IMR-90 (cell line): ENCODE results near the gene PARP3. TPM values are rescaled to one million over a fixed set of nuclear protein-coding genes. Genes with fewer than 3 reads are reported as not detected.

Source experiments
- ATAC-seq: fragments of 200-7000 bp; cut with Tn5 transposase; 2 replicates; pipeline ENCODE4 v1.9.1; 2020; ENCODE audit warnings: low read depth, mild to moderate bottlenecking, moderate library complexity
- BruUV-seq: library from RNA; stranded (reverse); fragments of 400-500 nt; replicated peaks from 2 replicates; lab custom pipeline; 2021; lab: Mats Ljungman, UMichigan
- CTCF ChIA-PET: fragments of 300-600 bp; formaldehyde crosslinking; extraction: SDS; loops from one replicate; lab custom pipeline; 2021; ENCODE audit warnings: antibody characterized with exemption; lab: Yijun Ruan, JAX
- POLR2A ChIA-PET: fragments of 300-600 bp; sonication (Branson Sonifier 250); formaldehyde crosslinking; loops from one replicate; lab custom pipeline; 2022; ENCODE audit warnings: antibody characterized with exemption; ENCODE audit not compliant: unreplicated experiment; lab: Charles Lee
- DNase-seq: peaks from one replicate; pipeline ENCODE4 v3.0.0; 2013
- H2AFZ ChIP-seq: replicated peaks from 2 replicates; pipeline ENCODE3; 2013; ENCODE audit warnings: low read length, mild to moderate bottlenecking; ENCODE audit not compliant: poor library complexity
- H2AK5ac ChIP-seq: 2 replicates; pipeline ENCODE4 v1.6.1; 2013; ENCODE audit warnings: low read depth, low read length, inconsistent platforms
- H2AK9ac ChIP-seq: replicated peaks from 2 replicates; pipeline ENCODE3; 2013; ENCODE audit warnings: mild to moderate bottlenecking, low read depth, low read length, moderate library complexity; ENCODE audit not compliant: poor library complexity
- H2BK120ac ChIP-seq: 2 replicates; pipeline ENCODE4 v1.6.1; 2013; ENCODE audit warnings: low read depth, low read length, inconsistent platforms
- H2BK15ac ChIP-seq: 3 replicates; pipeline ENCODE4 v1.6.1; 2013; ENCODE audit warnings: low read depth, low read length, inconsistent platforms
- H2BK20ac ChIP-seq: 2 replicates; pipeline ENCODE4 v1.6.1; 2013; ENCODE audit warnings: low read depth, mild to moderate bottlenecking, inconsistent platforms, low read length, moderate library complexity
- H2BK5ac ChIP-seq: 2 replicates; pipeline ENCODE4 v1.6.1; 2013; ENCODE audit warnings: mild to moderate bottlenecking, low read depth, low read length, inconsistent platforms; ENCODE audit not compliant: poor library complexity, severe bottlenecking
- H3K14ac ChIP-seq: replicated peaks from 2 replicates; pipeline ENCODE4 v1.6.1; 2013; ENCODE audit warnings: low read depth, low read length, inconsistent platforms
- H3K18ac ChIP-seq: 2 replicates; pipeline ENCODE4 v1.6.1; 2013; ENCODE audit warnings: low read depth, low read length, control low read depth
- H3K23ac ChIP-seq: 2 replicates; pipeline ENCODE4 v1.6.1; 2013; ENCODE audit warnings: low read depth, low read length, inconsistent platforms
- H3K27ac ChIP-seq: 2 replicates; pipeline ENCODE4 v1.5.1; 2013; ENCODE audit warnings: mild to moderate bottlenecking, control low read depth, low read length; ENCODE audit not compliant: insufficient read depth
- H3K27me3 ChIP-seq: 2 replicates; pipeline ENCODE4 v1.6.1; 2013; ENCODE audit warnings: low read length; ENCODE audit not compliant: control insufficient read depth, insufficient read depth
- H3K36me3 ChIP-seq: 2 replicates; pipeline ENCODE4 v1.6.1; 2013; ENCODE audit warnings: low read length, mixed read lengths; ENCODE audit not compliant: control insufficient read depth, insufficient read depth
- H3K4ac ChIP-seq: 2 replicates; pipeline ENCODE4 v1.6.1; 2013; ENCODE audit warnings: low read depth, low read length, inconsistent platforms
- H3K4me1 ChIP-seq: 2 replicates; pipeline ENCODE4 v1.6.1; 2013; ENCODE audit warnings: low read length, mixed read lengths; ENCODE audit not compliant: control insufficient read depth, insufficient read depth
- H3K4me2 ChIP-seq: 2 replicates; pipeline ENCODE4 v1.6.1; 2013; ENCODE audit warnings: low read depth, mild to moderate bottlenecking, control low read depth, low read length, moderate library complexity
- H3K4me3 ChIP-seq: 2 replicates; pipeline ENCODE4 v1.5.1; 2013; ENCODE audit warnings: low read depth, mild to moderate bottlenecking, control low read depth, low read length, moderate library complexity; ENCODE audit not compliant: insufficient read depth
- H3K56ac ChIP-seq: 2 replicates; pipeline ENCODE4 v1.6.1; 2013; ENCODE audit warnings: low read length, inconsistent platforms; ENCODE audit not compliant: insufficient read depth; ENCODE audit errors: extremely low read depth
- H3K79me1 ChIP-seq, 2 experiments: 2 replicates each; pipeline ENCODE4 v1.6.1; 2013; ENCODE audit warnings: low read length in 2 of 2, inconsistent platforms in 1 of 2, low read depth in 1 of 2
- H3K9ac ChIP-seq: 2 replicates; pipeline ENCODE4 v1.6.1; 2013; ENCODE audit warnings: low read depth, low read length, control low read depth
- H3K9me1 ChIP-seq: 2 replicates; pipeline ENCODE4 v1.6.1; 2013; ENCODE audit warnings: low read length, inconsistent platforms; ENCODE audit not compliant: insufficient read depth
- H3K9me3 ChIP-seq: 2 replicates; pipeline ENCODE4 v1.6.1; 2013; ENCODE audit warnings: low read length; ENCODE audit not compliant: control insufficient read depth, insufficient read depth
- H4K20me1 ChIP-seq: 2 replicates; pipeline ENCODE4 v1.6.1; 2013; ENCODE audit warnings: low read length, inconsistent platforms; ENCODE audit not compliant: insufficient read depth
- H4K5ac ChIP-seq: 2 replicates; pipeline ENCODE4 v1.6.1; 2013; ENCODE audit warnings: mild to moderate bottlenecking, low read depth, low read length, control low read depth
- H4K8ac ChIP-seq, 2 experiments: 2 replicates each; pipeline ENCODE4 v1.6.1; 2013; ENCODE audit warnings: low read depth in 2 of 2, low read length in 2 of 2, control low read depth in 1 of 2, inconsistent platforms in 1 of 2
- H4K91ac ChIP-seq: 2 replicates; pipeline ENCODE4 v1.6.1; 2013; ENCODE audit warnings: low read depth, low read length, inconsistent platforms; ENCODE audit not compliant: insufficient read depth
- BHLHE40 ChIP-seq: fragments of 150-350 bp; IDR thresholded peaks from 2 replicates; pipeline ENCODE4 v1.6.1; 2016; ENCODE audit warnings: mild to moderate bottlenecking, low read depth, low read length
- CEBPB ChIP-seq: IDR thresholded peaks from 2 replicates; pipeline ENCODE4 v1.6.1; 2012; ENCODE audit warnings: low read depth, low read length, improper control_type of control experiment
- CTCF ChIP-seq: conservative IDR thresholded peaks from 2 replicates; pipeline ENCODE4 v1.5.1; 2012; ENCODE audit warnings: mild to moderate bottlenecking, low read depth, low read length, improper control_type of control experiment
- MXI1 ChIP-seq: IDR thresholded peaks from 2 replicates; pipeline ENCODE4 v1.6.1; 2012; ENCODE audit warnings: low read depth, mild to moderate bottlenecking, low read length, moderate library complexity, borderline replicate concordance
- POLR2A ChIP-seq: IDR thresholded peaks from 2 replicates; pipeline ENCODE4 v1.6.1; 2012; ENCODE audit warnings: mild to moderate bottlenecking, low read depth, low read length
- RAD21 ChIP-seq: IDR thresholded peaks from 2 replicates; pipeline ENCODE4 v1.6.1; 2012; ENCODE audit warnings: low read length, improper control_type of control experiment
- WGBS, 2 experiments: methylation state at CpG; one replicate each; pipeline versions ENCODE4 v1.1.5 to v1.1.7; 2013; ENCODE audit warnings: missing lambda C conversion rate in 2 of 2; ENCODE audit not compliant: insufficient read length in 1 of 2; ENCODE audit errors: extremely low coverage in 2 of 2; 5-methylcytosine and 5-hydroxymethylcytosine counted together
- dilution Hi-C: fragments of 300-500 bp; cut with HindIII; formaldehyde crosslinking; loops from one replicate; pipeline ENCODE4 v1.14.3; 2018; ENCODE audit warnings: low sequenced_read_pairs; ENCODE audit not compliant: unreplicated experiment
- in situ Hi-C: fragments of 300-500 bp; cut with MboI; formaldehyde crosslinking; loops from 3 replicates; pipeline ENCODE4 v1.14.3; 2019; ENCODE audit warnings: low sequenced_read_pairs, inconsistent platforms, mixed read lengths
- intact Hi-C: fragments of 100-400 bp; cut with micrococcal nuclease; formaldehyde crosslinking; loops from 2 replicates; pipeline ENCODE4 v1.10.0; 2022
- polyA plus RNA-seq, 3 experiments: library from polyadenylated mRNA; depleted of rRNA; stranded (reverse); fragments of >200 nt; gene quantifications; 2 replicates each; pipeline ENCODE4 v1.2.3, GENCODE V29; 2012; ENCODE audit warnings: low replicate concordance in 1 of 3
- total RNA-seq: library from RNA; depleted of rRNA; stranded (reverse); fragments of >200 nt; gene quantifications from 2 replicates; pipeline ENCODE4 v1.2.3, GENCODE V29; 2012

The PARP3 gene
- total and polyA plus RNA-seq, 2 of the 4 experiments (the other 2 are of a cell fraction) = 16.3 to 22.0 TPM

- Histone ChIP-seq H4K5ac (no peak overlapping the region), H2BK20ac (no peak overlapping the region), H3K9me1 (peaks cover 19% of the 10 kb centered on the region), H3K36me3 (peaks cover 13% of the 10 kb centered on the region), H2AK5ac (no peak overlapping the region), H2BK120ac (no peak overlapping the region), H4K91ac (no peak overlapping the region), H2AFZ (no peak overlapping the region), H3K4ac (no peak overlapping the region), H3K27me3 (no peaks in the 10 kb centered on the region), H2BK5ac (no peak overlapping the region), H3K4me2 (no peak overlapping the region), H3K4me3 (no peak overlapping the region), H3K9ac (no peak overlapping the region), H3K27ac (no peak overlapping the region), H4K8ac (no peak overlapping the region), H3K79me1 (peaks cover 36 to 68% of the 10 kb centered on the region in 2 experiments), H4K20me1 (peaks cover 16% of the 10 kb centered on the region), H2BK15ac (no peak overlapping the region), H3K56ac (no peak overlapping the region), H3K23ac (no peak overlapping the region), H3K4me1 (peaks cover 28% of the 10 kb centered on the region), H3K18ac (no peak overlapping the region), H3K14ac (no peak overlapping the region; the same call in 1 of the 2 replicates), H2AK9ac (no peak overlapping the region), H3K9me3 (no peaks in the 10 kb centered on the region)
- ChIA-PET CTCF (no interaction called here), POLR2A (no interaction called here)
- intact Hi-C loops = no loop called here
- in situ Hi-C loops = loop anchor here (25.0 kb wide), 1 partner anchor 1627 kb away; the partner anchor contains the start of genes RASSF1, TUSC2 and ZMYND10
- ATAC-seq (no peak), DNase-seq (no peak)
- TF ChIP-seq BHLHE40 = no peak
- no peak for TF ChIP-seq CTCF
- no peak for TF ChIP-seq MXI1
- TF ChIP-seq RAD21 = no peak
- TF ChIP-seq CEBPB = no peak
- no peak for TF ChIP-seq POLR2A
- WGBS, 2 experiments = no CpG with 5 or more reads among the region's 4 CpGs
- no TSS peak for BruUV-seq
- dilution Hi-C loops = no loop called here
Measured at GRCh38 chr3:51964521-51964920, 22.4 kb downstream of the PARP3 start.
